Epithelial cell of esophagus (primary cell): ENCODE data around the gene GDPD5.

Experiments used
- DNase-seq: peaks from one replicate; pipeline ENCODE4 v3.0.0; 2010; ENCODE audit warnings: low read depth
- H3K4me3 ChIP-seq: 2 replicates; pipeline ENCODE4 v1.5.1; 2011; ENCODE audit warnings: mild to moderate bottlenecking, low read length, control low read depth
- CTCF ChIP-seq: IDR thresholded peaks from 2 replicates; pipeline ENCODE4 v1.5.1; 2011; ENCODE audit warnings: low read depth, mild to moderate bottlenecking, low read length, control low read depth, inconsistent platforms; ENCODE audit not compliant: insufficient read depth; ENCODE audit errors: missing control alignments

The GDPD5 gene

GRCh38 chr11:75562836-75563484 is 37.2 kb upstream of the GDPD5 start:
- no peak for TF ChIP-seq CTCF
- DNase-seq = peak; percentile 48
- H3K4me3 ChIP-seq = peak overlapping the region; percentile 79

GRCh38 chr11:75562048-75562835 is 36.5 kb upstream of the GDPD5 start, which contains the start of gene SERPINH1:
Gene SERPINH1 (plus strand): TSS chr11:75562253. CDS start chr11:75566350, 4,097 bp downstream.
- H3K4me3 ChIP-seq = peak within 1 kb of the TSS; percentile 79
- TF ChIP-seq CTCF = no peak
- DNase-seq = peak; percentile 82

- DNase-seq = no peak
- peak overlapping the region; percentile 79 for H3K4me3 ChIP-seq
- TF ChIP-seq CTCF = no peak
Measured at GRCh38 chr11:75561426-75562047, 35.8 kb upstream of the GDPD5 start.

GRCh38 chr11:75560644-75561043 is 34.9 kb upstream of the GDPD5 start:
- no peak for DNase-seq
- TF ChIP-seq CTCF = no peak
- H3K4me3 ChIP-seq = no peak overlapping the region

GRCh38 chr11:75558939-75559843 is 33.5 kb upstream of the GDPD5 start:
- no peak for DNase-seq
- no peak for TF ChIP-seq CTCF
- H3K4me3 ChIP-seq = no peak overlapping the region

GRCh38 chr11:75557666-75558494 is 32.1 kb upstream of the GDPD5 start:
- no peak for TF ChIP-seq CTCF
- H3K4me3 ChIP-seq = no peak overlapping the region
- DNase-seq = peak; percentile 57
